CD4-positive, CD25-positive, alpha-beta regulatory T cell (primary cell): Measurements from ENCODE around the gene KCNIP3. TPM values are rescaled to one million over a fixed set of nuclear protein-coding genes. Genes with fewer than 3 reads are reported as not detected.
"Not testable (repeated sequence)": the region's sequence is repeated elsewhere in the genome, so short reads cannot be mapped to it uniquely, and the experiment has no call there.

Source experiments
- ATAC-seq, 2 donors: fragments of 150-1000 bp; cut with Tn5 transposase; one replicate each; pipeline ENCODE4 v1.10.0; 2021; ENCODE audit warnings: low read depth in 2 of 2, moderate number of reproducible peaks in 2 of 2, moderate library complexity in 1 of 2
- DNase-seq, 3 donors: peaks; one replicate each; pipeline versions ENCODE4 v3.0.0 to v3.0.0-alpha.2; 2012 to 2022; ENCODE audit warnings: mixed read lengths in 1 of 3
- H3K27ac ChIP-seq: one replicate; pipeline ENCODE4 v1.7.0; 2013; ENCODE audit warnings: mild to moderate bottlenecking, low read length; ENCODE audit not compliant: insufficient read depth, poor library complexity, severe bottlenecking
- H3K27me3 ChIP-seq: one replicate; pipeline ENCODE4 v1.7.0; 2013; ENCODE audit warnings: low read length; ENCODE audit not compliant: control insufficient read depth, insufficient read depth
- H3K36me3 ChIP-seq: one replicate; pipeline ENCODE4 v1.7.0; 2013; ENCODE audit warnings: mild to moderate bottlenecking, low read length, moderate library complexity; ENCODE audit not compliant: control insufficient read depth, insufficient read depth
- H3K4me1 ChIP-seq: 2 replicates; pipeline ENCODE4 v1.7.0; 2013; ENCODE audit warnings: mild to moderate bottlenecking, low read length; ENCODE audit not compliant: insufficient read depth, control insufficient read depth, poor library complexity, severe bottlenecking
- H3K4me3 ChIP-seq: one replicate; pipeline ENCODE4 v1.7.0; 2013; ENCODE audit warnings: low read depth, mild to moderate bottlenecking, low read length, moderate library complexity
- H3K9me3 ChIP-seq, 2 experiments: 1 replicate in 1 of 2; 2 replicates in 1 of 2; pipeline ENCODE4 v1.7.0; 2013; ENCODE audit warnings: low read length in 2 of 2, mild to moderate bottlenecking in 1 of 2, moderate library complexity in 1 of 2; ENCODE audit not compliant: control insufficient read depth in 2 of 2
- H3K27ac Mint-ChIP-seq, 3 donors: one replicate each; pipeline ENCODE4 v1.8.0; 2020 to 2022; ENCODE audit warnings: mild to moderate bottlenecking in 3 of 3, mixed read lengths in 3 of 3, moderate library complexity in 2 of 3
- H3K27me3 Mint-ChIP-seq: one replicate; pipeline ENCODE4 v1.8.0; 2022; ENCODE audit warnings: mild to moderate bottlenecking, mixed read lengths
- H3K36me3 Mint-ChIP-seq: one replicate; pipeline ENCODE4 v1.8.0; 2020; ENCODE audit warnings: mixed read lengths
- H3K4me1 Mint-ChIP-seq, 4 donors: one replicate each; pipeline ENCODE4 v1.8.0; 2020 to 2022; ENCODE audit warnings: mixed read lengths in 4 of 4, mild to moderate bottlenecking in 1 of 4
- H3K4me3 Mint-ChIP-seq, 4 donors: one replicate each; pipeline ENCODE4 v1.8.0; 2020 to 2022; ENCODE audit warnings: mild to moderate bottlenecking in 4 of 4, mixed read lengths in 4 of 4, moderate library complexity in 3 of 4
- H3K9me3 Mint-ChIP-seq, 7 donors: one replicate each; pipeline ENCODE4 v1.8.0; 2020 to 2022; ENCODE audit warnings: mixed read lengths in 7 of 7, mild to moderate bottlenecking in 3 of 7, moderate library complexity in 2 of 7
- polyA plus RNA-seq, 4 donors: library from polyadenylated mRNA; unstranded; fragments of 300-500 nt; fragmentation: Illumina TruSeq; gene quantifications; one replicate each; pipeline ENCODE4 v1.2.3, GENCODE V29; 2021
- total RNA-seq: library from RNA; stranded (reverse); gene quantifications from one replicate; pipeline ENCODE4 v1.2.3, GENCODE V29; 2022

Gene KCNIP3
- total and polyA plus RNA-seq, 5 donors from 2014 or later = not detected

DNA sequence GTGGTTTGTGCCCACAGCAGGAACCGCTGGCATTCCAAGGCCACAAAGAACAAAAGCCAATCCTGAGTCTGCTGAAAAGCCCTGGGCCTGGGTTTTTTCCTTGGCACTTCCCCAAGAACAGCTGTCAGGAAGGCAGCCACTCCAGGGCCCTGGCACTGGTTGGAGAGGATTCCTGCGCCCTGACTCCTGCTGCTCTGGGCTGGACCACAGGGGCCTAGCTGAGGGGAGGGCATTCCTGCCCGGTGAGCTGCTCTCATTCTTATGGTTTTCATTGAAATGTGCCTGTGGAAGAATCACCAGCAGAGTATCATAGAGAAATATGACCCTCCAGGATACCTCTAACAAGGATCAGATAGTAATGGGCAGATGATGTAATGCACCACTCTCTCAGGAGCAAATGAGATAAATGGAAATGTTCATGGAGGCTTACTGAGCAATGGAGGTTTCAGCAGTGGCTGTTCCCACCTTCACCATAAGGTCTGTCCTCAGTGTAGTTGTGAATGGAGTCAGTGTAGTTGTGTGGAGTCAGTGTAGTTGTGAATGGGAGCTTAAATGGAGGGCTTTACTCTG, 137.4 kb downstream of the KCNIP3 start:
- not testable (repeated sequence) for H3K27me3 ChIP-seq, H3K4me1 Mint-ChIP-seq, H3K4me1 ChIP-seq, H3K4me3 Mint-ChIP-seq, H3K27ac ChIP-seq, H3K9me3 Mint-ChIP-seq, H3K27ac Mint-ChIP-seq, H3K36me3 Mint-ChIP-seq, H3K9me3 ChIP-seq, H3K4me3 ChIP-seq, H3K27me3 Mint-ChIP-seq, H3K36me3 ChIP-seq, DNase-seq, ATAC-seq

DNA sequence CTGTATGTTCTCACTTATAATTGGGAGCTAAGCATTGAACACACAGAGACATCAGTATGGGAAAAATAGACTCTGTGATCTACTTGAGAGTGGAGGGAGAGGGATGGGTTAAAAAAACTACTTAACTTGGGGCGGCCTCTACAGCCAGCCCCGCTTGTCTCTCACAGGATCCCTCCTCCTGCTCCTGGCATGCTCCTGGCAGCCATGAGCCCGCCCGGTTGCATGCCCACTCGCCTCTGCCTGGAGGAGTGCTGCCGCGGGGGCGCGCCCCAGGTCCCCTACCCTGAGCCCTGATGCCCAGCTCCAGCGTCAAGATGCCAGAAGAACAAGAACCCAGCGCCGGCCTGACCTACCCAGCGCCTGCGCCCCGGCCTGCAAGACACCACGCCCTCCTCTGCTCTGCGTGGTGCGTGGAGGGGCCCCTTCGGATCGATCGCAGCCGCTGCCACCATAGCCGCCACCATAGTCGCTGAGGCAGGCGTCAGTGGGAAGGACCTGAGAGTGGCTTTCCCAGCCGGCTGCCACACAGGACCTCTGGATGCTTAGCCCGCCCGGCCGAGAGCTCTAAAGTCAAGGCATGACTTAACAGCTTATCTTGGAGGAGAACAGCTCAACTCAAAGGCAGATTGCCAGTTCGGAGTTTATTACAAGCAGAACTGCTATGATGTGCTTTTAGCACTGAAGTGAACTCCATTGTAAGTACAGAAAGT, 138.2 kb downstream of the KCNIP3 start:
- not testable (repeated sequence) for H3K4me1 Mint-ChIP-seq, ATAC-seq, H3K4me3 Mint-ChIP-seq, H3K27ac ChIP-seq, H3K4me3 ChIP-seq, H3K27me3 ChIP-seq, H3K9me3 ChIP-seq, H3K9me3 Mint-ChIP-seq, H3K36me3 ChIP-seq, H3K27me3 Mint-ChIP-seq, H3K4me1 ChIP-seq, H3K27ac Mint-ChIP-seq, H3K36me3 Mint-ChIP-seq, DNase-seq

Other genes with a start within 250 kb of the KCNIP3 start
- gene MRPS5, start 175.5 kb upstream of the KCNIP3 start, total RNA-seq = 31.2 TPM
- gene MRPS5, start 175.5 kb upstream of the KCNIP3 start, polyA plus RNA-seq = 10 to 100 TPM; 36.6 to 46.4 (median 43.0) TPM
- 11.4 TPM for gene ZNF514, start 137.5 kb upstream of the KCNIP3 start, total RNA-seq
- 10 to 100 TPM in 3 of 4 donors, 1 to 10 TPM in 1; 8.9 to 12.9 (median 11.7) TPM for gene ZNF514, start 137.5 kb upstream of the KCNIP3 start, polyA plus RNA-seq
- 1.8 TPM for gene ZNF2, start 131.5 kb upstream of the KCNIP3 start, total RNA-seq
- gene ZNF2, start 131.5 kb upstream of the KCNIP3 start, polyA plus RNA-seq = 1 to 10 TPM; 2.4 to 4.6 (median 3.6) TPM
- gene ZNF892, start 89.8 kb upstream of the KCNIP3 start, total RNA-seq = 2.0 TPM
- gene ZNF892, start 89.8 kb upstream of the KCNIP3 start, polyA plus RNA-seq = 1 to 10 TPM in 1 of 4 donors, under 1 TPM in 3; 0.11 to 1.1 (median 0.61) TPM
- gene PROM2, start 22.9 kb upstream of the KCNIP3 start, total RNA-seq = 0.47 TPM
- gene PROM2, start 22.9 kb upstream of the KCNIP3 start, polyA plus RNA-seq = not detected
- 24.1 TPM for gene FAHD2A, start 105.4 kb downstream of the KCNIP3 start, total RNA-seq
- gene FAHD2A, start 105.4 kb downstream of the KCNIP3 start, polyA plus RNA-seq = 10 to 100 TPM in 3 of 4 donors, 1 to 10 TPM in 1; 9.1 to 23.6 (median 15.0) TPM
- gene TRIM43B, start 187.4 kb downstream of the KCNIP3 start, total RNA-seq = not detected
- not detected for gene TRIM43B, start 187.4 kb downstream of the KCNIP3 start, polyA plus RNA-seq